GM19438 (cell line): ENCODE results near the gene HIBADH.
"Not testable (repeated sequence)": the region's sequence is repeated elsewhere in the genome, so short reads cannot be mapped to it uniquely, and the experiment has no call there.

Experiments
- ATAC-seq: cut with Tn5 transposase; IDR thresholded peaks from one replicate; pipeline ENCODE4 v1.9.1; 2021; ENCODE audit warnings: low read depth; ENCODE audit not compliant: unreplicated experiment

Gene HIBADH

GRCh38 chr7:27605689-27606269 lies 56.9 kb downstream of the HIBADH start:
- ATAC-seq = no peak

- ATAC-seq = no peak
These were observed 57.4 kb downstream of the HIBADH start for GRCh38 chr7:27605283-27605682.

GRCh38 chr7:27603813-27604212 lies 58.9 kb downstream of the HIBADH start:
- no peak for ATAC-seq

- ATAC-seq = no peak
These were observed 59.9 kb downstream of the HIBADH start for GRCh38 chr7:27602766-27603165.

- ATAC-seq = no peak
These were observed 61.5 kb downstream of the HIBADH start for GRCh38 chr7:27601217-27601616.

- ATAC-seq = no peak
These were observed 62.4 kb downstream of the HIBADH start for GRCh38 chr7:27600247-27600646.

- no peak for ATAC-seq
These were observed 67.7 kb downstream of the HIBADH start for GRCh38 chr7:27595009-27595408.

GRCh38 chr7:27593226-27593625 lies 69.5 kb downstream of the HIBADH start:
- ATAC-seq = no peak

GRCh38 chr7:27590416-27590815 lies 72.3 kb downstream of the HIBADH start:
- ATAC-seq = no peak

- ATAC-seq = peak; percentile 57
These were observed 75.3 kb downstream of the HIBADH start for GRCh38 chr7:27587429-27587828.

GRCh38 chr7:27586825-27587224 lies 75.9 kb downstream of the HIBADH start:
- peak; percentile 82 for ATAC-seq

GRCh38 chr7:27585781-27586447 lies 76.8 kb downstream of the HIBADH start:
- ATAC-seq = no peak

GRCh38 chr7:27581906-27582305 lies 80.8 kb downstream of the HIBADH start:
- ATAC-seq = no peak

- ATAC-seq = no peak
These were observed 81.6 kb downstream of the HIBADH start for GRCh38 chr7:27581119-27581518.

- ATAC-seq = no peak
These were observed 83.1 kb downstream of the HIBADH start for GRCh38 chr7:27579565-27579964.

- ATAC-seq = not testable (repeated sequence)
These were observed 84.5 kb downstream of the HIBADH start for GRCh38 chr7:27578169-27578568.

- no peak for ATAC-seq
These were observed 86.2 kb downstream of the HIBADH start for GRCh38 chr7:27576360-27576944.

GRCh38 chr7:27575613-27576012 lies 87.1 kb downstream of the HIBADH start:
- no peak for ATAC-seq

- ATAC-seq = no peak
These were observed 93.6 kb downstream of the HIBADH start for GRCh38 chr7:27569106-27569505.

GRCh38 chr7:27567266-27567665 lies 95.4 kb downstream of the HIBADH start:
- no peak for ATAC-seq

GRCh38 chr7:27564881-27565482 lies 97.7 kb downstream of the HIBADH start:
- no peak for ATAC-seq
